Fibroblast of mammary gland (primary cell): Measurements from ENCODE around the gene AACS.

Source experiments
- DNase-seq: peaks from one replicate; pipeline ENCODE4 v3.0.0-alpha.2; 2010; ENCODE audit warnings: low read depth
- H3K4me3 ChIP-seq: 2 replicates; pipeline ENCODE4 v1.5.1; 2011; ENCODE audit warnings: low read depth, mild to moderate bottlenecking, low read length, moderate library complexity; ENCODE audit not compliant: control insufficient read depth
- TF ChIP-seq, protein P1 (sequence below): conservative IDR thresholded peaks from 2 replicates; pipeline ENCODE4 v1.5.1; 2011; ENCODE audit warnings: low read depth, low read length, inconsistent platforms; ENCODE audit not compliant: control insufficient read depth, insufficient read depth

The AACS gene

GRCh38 chr12:125192690-125193221 is 127.5 kb downstream of the AACS start:
- DNase-seq = no peak
- no peak overlapping the region for H3K4me3 ChIP-seq
- TF ChIP-seq, protein P1, sequence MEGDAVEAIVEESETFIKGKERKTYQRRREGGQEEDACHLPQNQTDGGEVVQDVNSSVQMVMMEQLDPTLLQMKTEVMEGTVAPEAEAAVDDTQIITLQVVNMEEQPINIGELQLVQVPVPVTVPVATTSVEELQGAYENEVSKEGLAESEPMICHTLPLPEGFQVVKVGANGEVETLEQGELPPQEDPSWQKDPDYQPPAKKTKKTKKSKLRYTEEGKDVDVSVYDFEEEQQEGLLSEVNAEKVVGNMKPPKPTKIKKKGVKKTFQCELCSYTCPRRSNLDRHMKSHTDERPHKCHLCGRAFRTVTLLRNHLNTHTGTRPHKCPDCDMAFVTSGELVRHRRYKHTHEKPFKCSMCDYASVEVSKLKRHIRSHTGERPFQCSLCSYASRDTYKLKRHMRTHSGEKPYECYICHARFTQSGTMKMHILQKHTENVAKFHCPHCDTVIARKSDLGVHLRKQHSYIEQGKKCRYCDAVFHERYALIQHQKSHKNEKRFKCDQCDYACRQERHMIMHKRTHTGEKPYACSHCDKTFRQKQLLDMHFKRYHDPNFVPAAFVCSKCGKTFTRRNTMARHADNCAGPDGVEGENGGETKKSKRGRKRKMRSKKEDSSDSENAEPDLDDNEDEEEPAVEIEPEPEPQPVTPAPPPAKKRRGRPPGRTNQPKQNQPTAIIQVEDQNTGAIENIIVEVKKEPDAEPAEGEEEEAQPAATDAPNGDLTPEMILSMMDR = no peak
